Measurements from ENCODE around the gene IL17C. TPM values are rescaled to one million over a fixed set of nuclear protein-coding genes. Genes with fewer than 3 reads are reported as not detected.

Gene IL17C
- total RNA-seq, 1 donor from 2014 or later, result 0.26 TPM

GRCh38 chr16:88613911-88614817 is 24.2 kb upstream of the IL17C start:
- H3K27ac Mint-ChIP-seq (ENCODE audit: unreplicated experiment), result no peak overlapping the region
- DNase-seq (ENCODE audit: low spot score), result no peak

DNA sequence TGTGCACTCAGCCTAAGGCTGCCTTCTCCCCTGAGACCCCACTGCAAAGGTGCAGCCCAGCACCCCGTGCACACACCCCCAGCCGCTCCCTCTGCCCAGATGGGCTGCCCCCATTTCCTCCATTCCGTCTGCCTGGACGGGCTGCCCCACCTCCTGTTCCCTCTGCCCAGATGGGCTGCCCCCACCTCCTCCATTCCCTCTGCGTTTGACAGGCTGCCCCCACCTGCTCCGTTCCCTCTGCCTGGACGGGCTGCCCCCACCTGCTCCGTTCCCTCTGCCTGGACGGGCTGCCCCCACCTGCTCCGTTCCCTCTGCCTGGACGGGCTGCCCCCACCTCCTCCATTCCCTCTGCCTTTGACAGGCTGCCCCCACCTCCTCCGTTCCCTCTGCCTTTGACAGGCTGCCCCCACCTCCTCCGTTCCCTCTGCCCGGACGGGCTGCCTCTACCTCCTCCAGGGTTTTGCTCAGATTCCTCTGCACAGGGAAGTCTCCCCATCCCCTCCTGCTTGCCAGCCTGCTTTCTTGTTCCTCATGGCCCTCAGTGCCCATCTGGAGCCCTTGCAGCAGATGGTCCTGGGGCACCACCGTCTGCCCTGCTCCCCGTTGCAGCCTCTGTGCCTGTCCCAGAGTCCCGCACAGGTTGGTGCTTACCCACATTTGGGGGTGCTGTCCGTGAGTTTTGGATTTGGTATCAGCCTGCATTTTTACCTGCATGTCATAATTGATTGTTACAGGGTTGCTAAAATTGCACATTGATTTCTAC is 23.4 kb upstream of the IL17C start:
- no peaks in the 10 kb centered on the region for H3K9me3 Mint-ChIP-seq (ENCODE audit: unreplicated experiment)
- H3K27me3 Mint-ChIP-seq (ENCODE audit: unreplicated experiment), result peaks cover 15% of the 10 kb centered on the region
- H3K4me3 Mint-ChIP-seq (ENCODE audit: unreplicated experiment), result peak overlapping the region; percentile 78
- no peak for DNase-seq (ENCODE audit: low spot score)
- TF ChIP-seq, protein P1, sequence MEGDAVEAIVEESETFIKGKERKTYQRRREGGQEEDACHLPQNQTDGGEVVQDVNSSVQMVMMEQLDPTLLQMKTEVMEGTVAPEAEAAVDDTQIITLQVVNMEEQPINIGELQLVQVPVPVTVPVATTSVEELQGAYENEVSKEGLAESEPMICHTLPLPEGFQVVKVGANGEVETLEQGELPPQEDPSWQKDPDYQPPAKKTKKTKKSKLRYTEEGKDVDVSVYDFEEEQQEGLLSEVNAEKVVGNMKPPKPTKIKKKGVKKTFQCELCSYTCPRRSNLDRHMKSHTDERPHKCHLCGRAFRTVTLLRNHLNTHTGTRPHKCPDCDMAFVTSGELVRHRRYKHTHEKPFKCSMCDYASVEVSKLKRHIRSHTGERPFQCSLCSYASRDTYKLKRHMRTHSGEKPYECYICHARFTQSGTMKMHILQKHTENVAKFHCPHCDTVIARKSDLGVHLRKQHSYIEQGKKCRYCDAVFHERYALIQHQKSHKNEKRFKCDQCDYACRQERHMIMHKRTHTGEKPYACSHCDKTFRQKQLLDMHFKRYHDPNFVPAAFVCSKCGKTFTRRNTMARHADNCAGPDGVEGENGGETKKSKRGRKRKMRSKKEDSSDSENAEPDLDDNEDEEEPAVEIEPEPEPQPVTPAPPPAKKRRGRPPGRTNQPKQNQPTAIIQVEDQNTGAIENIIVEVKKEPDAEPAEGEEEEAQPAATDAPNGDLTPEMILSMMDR (IDR thresholded peaks at IDR 0.05; ENCODE audit: unreplicated experiment), result no peak
- peaks cover 28% of the 10 kb centered on the region for H3K4me1 Mint-ChIP-seq (ENCODE audit: unreplicated experiment)
- H3K27ac Mint-ChIP-seq (ENCODE audit: unreplicated experiment), result no peak overlapping the region
- H3K36me3 Mint-ChIP-seq (ENCODE audit: low read depth, unreplicated experiment), result peaks cover 32% of the 10 kb centered on the region

More at GRCh38 chr16:88613911-88614817, 24.2 kb upstream of the IL17C start:
- Mint-ChIP-seq H3K4me3 (ENCODE audit: unreplicated experiment) (no peak overlapping the region), H3K36me3 (ENCODE audit: low read depth, unreplicated experiment) (peaks cover 35% of the 10 kb centered on the region), H3K9me3 (ENCODE audit: unreplicated experiment) (no peaks in the 10 kb centered on the region), H3K4me1 (ENCODE audit: unreplicated experiment) (peaks cover 28% of the 10 kb centered on the region), H3K27me3 (ENCODE audit: unreplicated experiment) (peaks cover 13% of the 10 kb centered on the region)
- TF ChIP-seq, protein P1 (IDR thresholded peaks at IDR 0.05; ENCODE audit: unreplicated experiment), result no peak

GRCh38 chr16:88616320-88616719 is 22.1 kb upstream of the IL17C start:
- Mint-ChIP-seq H3K27me3 (ENCODE audit: unreplicated experiment) (peaks cover 15% of the 10 kb centered on the region), H3K27ac (ENCODE audit: unreplicated experiment) (peak overlapping the region; percentile 36), H3K9me3 (ENCODE audit: unreplicated experiment) (no peaks in the 10 kb centered on the region), H3K4me1 (ENCODE audit: unreplicated experiment) (peaks cover 21% of the 10 kb centered on the region), H3K4me3 (ENCODE audit: unreplicated experiment) (no peak overlapping the region), H3K36me3 (ENCODE audit: low read depth, unreplicated experiment) (peaks cover 23% of the 10 kb centered on the region)
- TF ChIP-seq, protein P1 (IDR thresholded peaks at IDR 0.05; ENCODE audit: unreplicated experiment), result no peak
- no peak for DNase-seq (ENCODE audit: low spot score)

DNA sequence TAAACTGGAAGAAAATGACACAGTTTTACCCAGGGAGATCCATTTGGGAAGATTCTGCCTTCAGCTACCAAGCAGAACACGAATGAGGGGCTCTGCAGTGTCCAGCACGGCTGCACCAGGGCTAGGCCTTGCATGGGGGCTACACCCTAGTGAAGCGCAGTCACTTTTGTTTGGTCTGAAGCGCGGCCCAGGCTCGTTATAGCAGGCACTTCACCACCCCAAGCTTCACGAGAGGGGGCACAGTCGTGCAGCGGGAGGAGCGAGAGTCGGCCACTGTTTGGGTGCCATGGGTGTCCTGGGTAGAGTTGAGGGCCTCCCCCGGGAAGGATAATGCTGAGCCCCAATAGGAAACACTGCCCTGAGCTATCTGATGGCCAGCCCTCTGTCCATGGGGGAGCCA is 21.6 kb upstream of the IL17C start:
- Mint-ChIP-seq H3K4me1 (ENCODE audit: unreplicated experiment) (peaks cover 21% of the 10 kb centered on the region), H3K27me3 (ENCODE audit: unreplicated experiment) (peaks cover 15% of the 10 kb centered on the region), H3K9me3 (ENCODE audit: unreplicated experiment) (no peaks in the 10 kb centered on the region), H3K27ac (ENCODE audit: unreplicated experiment) (no peak overlapping the region), H3K36me3 (ENCODE audit: low read depth, unreplicated experiment) (peaks cover 23% of the 10 kb centered on the region), H3K4me3 (ENCODE audit: unreplicated experiment) (no peak overlapping the region)
- no peak for DNase-seq (ENCODE audit: low spot score)
- TF ChIP-seq, protein P1 (IDR thresholded peaks at IDR 0.05; ENCODE audit: unreplicated experiment), result no peak
